Thyroid gland (tissue), 4 donors: ENCODE results near the gene MSANTD2.
A peak's percentile ranks its signal among the peaks of the same experiment; 100 is the strongest.

Source experiments
- POLR2A ChIP-seq, 2 donors: fragments of 450-650 bp; IDR thresholded peaks; one replicate each; pipeline ENCODE4 v1.6.1; 2017; ENCODE audit warnings: antibody characterized with exemption in 2 of 2, mild to moderate bottlenecking in 2 of 2, moderate library complexity in 1 of 2
- TF ChIP-seq, protein P1 (sequence below), 6 experiments: fragments of 200-600 bp in 3 of 6; fragments of 450-650 bp in 3 of 6; sonication (generic) in 3 of 6; IDR thresholded peaks; one replicate each; pipeline ENCODE4 v1.5.1; 2016 to 2019; ENCODE audit warnings: antibody characterized with exemption in 6 of 6, mild to moderate bottlenecking in 2 of 6, inconsistent platforms in 1 of 6, moderate library complexity in 1 of 6

DNA sequence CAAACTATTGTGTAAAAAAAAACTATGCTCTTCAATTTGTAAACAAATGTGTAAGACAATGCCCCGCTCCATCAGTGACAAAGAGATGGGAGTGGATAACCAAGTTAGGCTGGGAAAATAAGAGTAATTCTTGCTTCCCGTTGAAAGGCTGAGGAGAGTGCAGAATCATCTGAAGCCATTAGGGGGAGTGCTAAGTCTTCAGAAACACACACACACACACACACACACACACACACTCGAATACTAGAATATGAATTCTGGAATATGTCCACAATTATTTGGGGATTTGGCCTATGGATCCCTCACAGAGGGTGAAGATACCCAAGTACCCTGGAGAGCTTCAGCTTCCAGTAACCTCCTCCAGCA lies 37.3 kb upstream of the MSANTD2 start:
- TF ChIP-seq, protein P1, sequence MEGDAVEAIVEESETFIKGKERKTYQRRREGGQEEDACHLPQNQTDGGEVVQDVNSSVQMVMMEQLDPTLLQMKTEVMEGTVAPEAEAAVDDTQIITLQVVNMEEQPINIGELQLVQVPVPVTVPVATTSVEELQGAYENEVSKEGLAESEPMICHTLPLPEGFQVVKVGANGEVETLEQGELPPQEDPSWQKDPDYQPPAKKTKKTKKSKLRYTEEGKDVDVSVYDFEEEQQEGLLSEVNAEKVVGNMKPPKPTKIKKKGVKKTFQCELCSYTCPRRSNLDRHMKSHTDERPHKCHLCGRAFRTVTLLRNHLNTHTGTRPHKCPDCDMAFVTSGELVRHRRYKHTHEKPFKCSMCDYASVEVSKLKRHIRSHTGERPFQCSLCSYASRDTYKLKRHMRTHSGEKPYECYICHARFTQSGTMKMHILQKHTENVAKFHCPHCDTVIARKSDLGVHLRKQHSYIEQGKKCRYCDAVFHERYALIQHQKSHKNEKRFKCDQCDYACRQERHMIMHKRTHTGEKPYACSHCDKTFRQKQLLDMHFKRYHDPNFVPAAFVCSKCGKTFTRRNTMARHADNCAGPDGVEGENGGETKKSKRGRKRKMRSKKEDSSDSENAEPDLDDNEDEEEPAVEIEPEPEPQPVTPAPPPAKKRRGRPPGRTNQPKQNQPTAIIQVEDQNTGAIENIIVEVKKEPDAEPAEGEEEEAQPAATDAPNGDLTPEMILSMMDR (IDR thresholded peaks at IDR 0.05), result peak in 5 of 6 experiments; percentile 22 to 61 (median 41)
- no peak for TF ChIP-seq POLR2A (IDR thresholded peaks at IDR 0.05)
